Panc1 (cell line): ENCODE results near the gene YWHAQ. TPM values are rescaled to one million over a fixed set of nuclear protein-coding genes. Genes with fewer than 3 reads are reported as not detected.
A peak's percentile ranks its signal among the peaks of the same experiment; 100 is the strongest.

Source experiments
- ATAC-seq: fragments of 200-7000 bp; cut with Tn5 transposase; 2 replicates; pipeline ENCODE4 v1.9.1; 2020; ENCODE audit warnings: mild to moderate bottlenecking, moderate library complexity
- BruUV-seq: library from RNA; stranded (reverse); fragments of 400-500 nt; replicated peaks from 2 replicates; lab custom pipeline; 2021; lab: Mats Ljungman, UMichigan
- CTCF ChIA-PET: fragments of 300-600 bp; sonication (Branson Sonifier 250); formaldehyde crosslinking; loops from one replicate; lab custom pipeline; 2022; ENCODE audit warnings: antibody characterized with exemption; lab: Charles Lee
- POLR2A ChIA-PET: fragments of 300-600 bp; sonication (Branson Sonifier 250); formaldehyde crosslinking; loops from one replicate; lab custom pipeline; 2022; ENCODE audit warnings: antibody characterized with exemption; lab: Charles Lee
- DNase-seq: peaks from one replicate; pipeline ENCODE4 v3.0.0-alpha.2; 2010; ENCODE audit warnings: low read depth, low spot score
- H3K27ac ChIP-seq: 2 replicates; pipeline ENCODE4 v1.5.1; 2011; ENCODE audit warnings: mild to moderate bottlenecking, low read length, inconsistent platforms
- H3K27me3 ChIP-seq: fragments of 200-500 bp; sonication (Bioruptor generic); 2 replicates; pipeline ENCODE4 v1.6.0; 2014; ENCODE audit warnings: low read length, inconsistent platforms; ENCODE audit not compliant: control insufficient read depth, insufficient read depth
- H3K36me3 ChIP-seq: fragments of 200-500 bp; sonication (Bioruptor generic); 2 replicates; pipeline ENCODE4 v1.5.1; 2014; ENCODE audit warnings: inconsistent platforms, mild to moderate bottlenecking, low read length, moderate library complexity; ENCODE audit not compliant: control insufficient read depth, insufficient read depth
- H3K4me1 ChIP-seq: 2 replicates; pipeline ENCODE4 v1.5.1; 2011; ENCODE audit warnings: inconsistent platforms, mild to moderate bottlenecking, low read length, moderate library complexity; ENCODE audit not compliant: control insufficient read depth, insufficient read depth
- H3K4me3 ChIP-seq, 2 experiments: 2 replicates each; pipeline ENCODE4 v1.5.1; 2011 to 2012; ENCODE audit warnings: low read depth in 2 of 2, low read length in 2 of 2, mild to moderate bottlenecking in 2 of 2, inconsistent platforms in 1 of 2, moderate library complexity in 1 of 2
- H3K9me3 ChIP-seq: fragments of 200-500 bp; sonication (Bioruptor generic); 2 replicates; pipeline ENCODE4 v1.5.1; 2014; ENCODE audit warnings: low read depth, mild to moderate bottlenecking, inconsistent platforms, low read length, moderate library complexity; ENCODE audit not compliant: control insufficient read depth, insufficient read depth
- POLR2AphosphoS5 ChIP-seq: IDR thresholded peaks from 2 replicates; pipeline ENCODE4 v1.6.1; 2012; ENCODE audit warnings: mild to moderate bottlenecking, low read depth, low read length, moderate library complexity
- SIN3A ChIP-seq: IDR thresholded peaks from 2 replicates; pipeline ENCODE4 v1.6.1; 2012; ENCODE audit warnings: low read depth, mild to moderate bottlenecking, low read length, moderate library complexity, borderline replicate concordance; ENCODE audit not compliant: insufficient read depth
- TCF7L2 ChIP-seq: IDR thresholded peaks from 2 replicates; pipeline ENCODE4 v1.6.1; 2011; ENCODE audit warnings: mild to moderate bottlenecking, low read depth, low read length, inconsistent platforms
- in situ Hi-C: cut with HindIII; loops from 2 replicates; pipeline ENCODE4 v1.10.0; 2016; ENCODE audit warnings: low sequenced_read_pairs, low pct_unique_long_range_greater_than_20kb
- intact Hi-C: fragments of 100-400 bp; cut with micrococcal nuclease; formaldehyde crosslinking; loops from one replicate; pipeline ENCODE4 v1.10.0; 2022; ENCODE audit not compliant: unreplicated experiment
- total RNA-seq: library from RNA; stranded (reverse); gene quantifications from one replicate; pipeline ENCODE4 v1.2.1, GENCODE V29; 2021; ENCODE audit not compliant: unreplicated experiment
- TF ChIP-seq, protein P1 (sequence below), 2 experiments: IDR thresholded peaks; 2 replicates each; pipeline ENCODE4 v1.6.1; 2011 to 2012; ENCODE audit warnings: low read depth in 2 of 2, control low read depth in 1 of 2, low read length in 1 of 2, mild to moderate bottlenecking in 1 of 2, moderate library complexity in 1 of 2; ENCODE audit not compliant: insufficient read depth in 1 of 2
- TF ChIP-seq, protein P2 (sequence below): fragments of 450-650 bp; IDR thresholded peaks from 2 replicates; pipeline ENCODE4 v1.5.1; 2017; ENCODE audit warnings: mild to moderate bottlenecking

Gene YWHAQ
- total RNA-seq, 1 experiment from 2014 or later: 683 TPM

DNA sequence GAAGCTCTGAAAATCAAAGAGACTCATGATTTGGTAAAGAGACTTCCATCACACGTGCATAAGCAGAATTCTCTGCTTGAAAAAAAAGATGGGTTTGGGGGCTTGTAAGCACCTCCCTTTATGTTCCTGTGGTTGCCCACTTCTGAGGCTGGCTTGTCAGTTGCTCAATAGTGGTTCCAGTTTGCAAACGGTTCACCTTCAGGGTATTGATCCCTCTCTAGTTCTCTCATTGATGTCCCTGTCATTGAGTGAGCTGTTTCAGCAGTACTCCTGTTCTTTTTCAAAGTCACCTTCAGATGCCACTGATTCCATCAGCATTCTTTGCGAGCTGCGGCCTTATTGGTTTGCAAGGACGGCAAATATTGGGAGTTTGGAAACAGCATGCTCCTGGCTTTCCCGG lies 17.1 kb upstream of the YWHAQ start:
- Histone ChIP-seq H3K27ac (peak overlapping the region; percentile 54; the same call in 1 of the 2 replicates), H3K4me3 (no peak overlapping the region), H3K36me3 (no peaks in the 10 kb centered on the region), H3K4me1 (peaks cover 27% of the 10 kb centered on the region), H3K9me3 (no peaks in the 10 kb centered on the region), H3K27me3 (no peaks in the 10 kb centered on the region)
- DNase-seq (no peak), ATAC-seq (no peak)
- in situ Hi-C loops (no loop called here), intact Hi-C loops (no loop called here)
- POLR2A ChIA-PET: no interaction called here
- CTCF ChIA-PET: no interaction called here
- TF ChIP-seq POLR2AphosphoS5 (no peak), SIN3A (no peak), TCF7L2 (no peak)
- TF ChIP-seq, protein P1, sequence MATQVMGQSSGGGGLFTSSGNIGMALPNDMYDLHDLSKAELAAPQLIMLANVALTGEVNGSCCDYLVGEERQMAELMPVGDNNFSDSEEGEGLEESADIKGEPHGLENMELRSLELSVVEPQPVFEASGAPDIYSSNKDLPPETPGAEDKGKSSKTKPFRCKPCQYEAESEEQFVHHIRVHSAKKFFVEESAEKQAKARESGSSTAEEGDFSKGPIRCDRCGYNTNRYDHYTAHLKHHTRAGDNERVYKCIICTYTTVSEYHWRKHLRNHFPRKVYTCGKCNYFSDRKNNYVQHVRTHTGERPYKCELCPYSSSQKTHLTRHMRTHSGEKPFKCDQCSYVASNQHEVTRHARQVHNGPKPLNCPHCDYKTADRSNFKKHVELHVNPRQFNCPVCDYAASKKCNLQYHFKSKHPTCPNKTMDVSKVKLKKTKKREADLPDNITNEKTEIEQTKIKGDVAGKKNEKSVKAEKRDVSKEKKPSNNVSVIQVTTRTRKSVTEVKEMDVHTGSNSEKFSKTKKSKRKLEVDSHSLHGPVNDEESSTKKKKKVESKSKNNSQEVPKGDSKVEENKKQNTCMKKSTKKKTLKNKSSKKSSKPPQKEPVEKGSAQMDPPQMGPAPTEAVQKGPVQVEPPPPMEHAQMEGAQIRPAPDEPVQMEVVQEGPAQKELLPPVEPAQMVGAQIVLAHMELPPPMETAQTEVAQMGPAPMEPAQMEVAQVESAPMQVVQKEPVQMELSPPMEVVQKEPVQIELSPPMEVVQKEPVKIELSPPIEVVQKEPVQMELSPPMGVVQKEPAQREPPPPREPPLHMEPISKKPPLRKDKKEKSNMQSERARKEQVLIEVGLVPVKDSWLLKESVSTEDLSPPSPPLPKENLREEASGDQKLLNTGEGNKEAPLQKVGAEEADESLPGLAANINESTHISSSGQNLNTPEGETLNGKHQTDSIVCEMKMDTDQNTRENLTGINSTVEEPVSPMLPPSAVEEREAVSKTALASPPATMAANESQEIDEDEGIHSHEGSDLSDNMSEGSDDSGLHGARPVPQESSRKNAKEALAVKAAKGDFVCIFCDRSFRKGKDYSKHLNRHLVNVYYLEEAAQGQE (IDR thresholded peaks at IDR 0.05; ENCODE audit: insufficient read depth in 1 of 2, low read depth in 2 of 2, low read length in 1 of 2): no peak
- TF ChIP-seq, protein P2, sequence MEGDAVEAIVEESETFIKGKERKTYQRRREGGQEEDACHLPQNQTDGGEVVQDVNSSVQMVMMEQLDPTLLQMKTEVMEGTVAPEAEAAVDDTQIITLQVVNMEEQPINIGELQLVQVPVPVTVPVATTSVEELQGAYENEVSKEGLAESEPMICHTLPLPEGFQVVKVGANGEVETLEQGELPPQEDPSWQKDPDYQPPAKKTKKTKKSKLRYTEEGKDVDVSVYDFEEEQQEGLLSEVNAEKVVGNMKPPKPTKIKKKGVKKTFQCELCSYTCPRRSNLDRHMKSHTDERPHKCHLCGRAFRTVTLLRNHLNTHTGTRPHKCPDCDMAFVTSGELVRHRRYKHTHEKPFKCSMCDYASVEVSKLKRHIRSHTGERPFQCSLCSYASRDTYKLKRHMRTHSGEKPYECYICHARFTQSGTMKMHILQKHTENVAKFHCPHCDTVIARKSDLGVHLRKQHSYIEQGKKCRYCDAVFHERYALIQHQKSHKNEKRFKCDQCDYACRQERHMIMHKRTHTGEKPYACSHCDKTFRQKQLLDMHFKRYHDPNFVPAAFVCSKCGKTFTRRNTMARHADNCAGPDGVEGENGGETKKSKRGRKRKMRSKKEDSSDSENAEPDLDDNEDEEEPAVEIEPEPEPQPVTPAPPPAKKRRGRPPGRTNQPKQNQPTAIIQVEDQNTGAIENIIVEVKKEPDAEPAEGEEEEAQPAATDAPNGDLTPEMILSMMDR: no peak
- BruUV-seq: no TSS peak

DNA sequence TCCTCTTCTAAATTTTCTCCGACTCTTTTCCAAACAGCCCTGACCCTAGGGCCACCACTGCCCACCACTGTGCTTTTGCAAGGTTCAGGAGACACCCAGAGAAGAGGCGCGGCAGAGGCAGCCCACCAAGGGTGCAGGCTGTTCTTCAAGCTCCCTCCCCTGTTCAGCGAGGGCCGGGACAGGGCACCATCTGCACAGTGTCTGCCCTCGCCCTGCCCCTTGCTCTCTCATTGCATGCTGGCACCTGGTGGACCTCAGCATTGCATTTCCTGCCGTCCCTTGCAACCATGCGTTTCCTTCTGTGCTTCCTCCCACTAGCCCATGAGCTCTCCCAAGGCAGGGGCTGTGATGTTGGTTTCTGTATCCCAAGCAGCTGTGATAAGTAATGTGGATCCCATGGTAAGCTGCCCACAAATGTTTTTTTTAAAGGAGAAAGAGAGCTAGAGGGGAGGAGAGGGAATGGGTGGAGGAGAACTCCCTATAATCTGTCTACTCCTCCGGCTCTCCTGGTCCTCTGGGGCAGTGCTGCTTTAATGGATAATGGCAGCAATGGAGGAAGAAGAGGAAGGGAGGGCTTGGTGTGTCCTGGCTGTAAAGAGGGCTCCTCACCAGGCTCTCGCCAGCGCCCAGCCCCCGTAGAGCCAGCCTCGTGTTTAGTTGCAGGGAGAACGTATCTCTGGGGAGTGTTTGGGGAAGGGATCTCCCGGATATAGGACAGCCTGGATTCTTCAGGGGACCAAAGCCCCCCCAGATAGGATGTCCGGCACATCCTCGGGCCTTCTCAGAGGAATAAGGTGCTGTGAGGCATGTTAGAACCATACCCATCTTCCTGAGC lies 15.6 kb upstream of the YWHAQ start:
- H3K36me3 ChIP-seq: no peaks in the 10 kb centered on the region
- H3K4me1 ChIP-seq: peaks cover 26% of the 10 kb centered on the region
- ATAC-seq (no peak), DNase-seq (no peak)
- peak overlapping the region; percentile 45; the same call in 1 of the 2 replicates for H3K27ac ChIP-seq
- intact Hi-C loops (no loop called here), in situ Hi-C loops (no loop called here)
- no peak overlapping the region for H3K4me3 ChIP-seq
- POLR2A ChIA-PET: no interaction called here
- no peaks in the 10 kb centered on the region for H3K9me3 ChIP-seq
- H3K27me3 ChIP-seq: no peaks in the 10 kb centered on the region
- TF ChIP-seq, protein P2: no peak
- TF ChIP-seq, protein P1 (IDR thresholded peaks at IDR 0.05; ENCODE audit: insufficient read depth in 1 of 2, low read depth in 2 of 2, low read length in 1 of 2): no peak
- TF ChIP-seq TCF7L2: no peak
- no peak for TF ChIP-seq SIN3A
- TF ChIP-seq POLR2AphosphoS5: no peak
- CTCF ChIA-PET: no interaction called here
- no TSS peak for BruUV-seq
